PC-9 (cell line): ENCODE data around the gene KRT80.

Source experiments
- CTCF ChIP-seq: fragments of 200-600 bp; sonication (generic); conservative IDR thresholded peaks from 2 replicates; pipeline ENCODE4 v1.6.1; 2017; ENCODE audit warnings: mixed run types, antibody characterized with exemption, mild to moderate bottlenecking, moderate library complexity
- EZH2 ChIP-seq: fragments of 200-600 bp; sonication (generic); IDR thresholded peaks from 2 replicates; pipeline ENCODE4 v1.8.0; 2017; ENCODE audit warnings: antibody characterized with exemption, low read depth

- TF ChIP-seq CTCF (no peak), EZH2 (no peak)
These were observed 17.5 kb upstream of the KRT80 start for GRCh38 chr12:52209321-52209720.
